SK-N-SH (cell line): Measurements from ENCODE around the gene FRMD6. TPM values are rescaled to one million over a fixed set of nuclear protein-coding genes. Genes with fewer than 3 reads are reported as not detected.
"Not testable (repeated sequence)": the region's sequence is repeated elsewhere in the genome, so short reads cannot be mapped to it uniquely, and the experiment has no call there.

Source experiments
- CTCF ChIA-PET: fragments of 300-600, 350-600 bp; formaldehyde crosslinking; extraction: SDS; loops from one replicate; lab custom pipeline; 2021; lab: Yijun Ruan, JAX
- POLR2A ChIA-PET: fragments of 350-600 bp; sonication (Branson Sonifier 250); formaldehyde crosslinking; extraction: SDS; loops from one replicate; lab custom pipeline; 2020; ENCODE audit warnings: antibody characterized with exemption, inconsistent platforms; lab: Yijun Ruan, JAX
- DNase-seq: peaks from one replicate; pipeline ENCODE4 v3.0.0; 2012
- H2AFZ ChIP-seq: fragments of 200-600 bp; sonication (generic); 2 replicates; pipeline ENCODE4 v1.8.1; 2016; ENCODE audit warnings: antibody characterized with exemption, mild to moderate bottlenecking, low read depth
- H3F3A ChIP-seq: fragments of 200-600 bp; sonication (generic); replicated peaks from 2 replicates; pipeline ENCODE3; 2016; ENCODE audit warnings: antibody characterized with exemption, mild to moderate bottlenecking; ENCODE audit not compliant: insufficient read depth
- H3K27ac ChIP-seq, 2 experiments: fragments of 200-500 bp in 1 of 2; fragments of 200-600 bp in 1 of 2; sonication (Bioruptor generic) in 1 of 2; sonication (generic), shearing (Covaris generic) in 1 of 2; 2 replicates each; pipeline versions ENCODE4 v1.5.1 to v1.6.1; 2014 to 2016; ENCODE audit warnings: low read depth in 2 of 2, inconsistent platforms in 1 of 2, low read length in 1 of 2, mild to moderate bottlenecking in 1 of 2, mixed read lengths in 1 of 2
- H3K27me3 ChIP-seq: fragments of 200-600 bp; sonication (generic), shearing (Covaris generic); 2 replicates; pipeline ENCODE4 v1.6.1; 2016; ENCODE audit warnings: mixed run types; ENCODE audit not compliant: insufficient read depth
- H3K36me3 ChIP-seq, 2 experiments: fragments of 200-500 bp in 1 of 2; fragments of 200-600 bp in 1 of 2; sonication (Bioruptor generic) in 1 of 2; sonication (generic) in 1 of 2; replicated peaks in 1 of 2; 2 replicates each; pipeline versions ENCODE3 to v1.5.1; 2014 to 2016; ENCODE audit warnings: low read length in 1 of 2, mild to moderate bottlenecking in 1 of 2; ENCODE audit not compliant: insufficient read depth in 2 of 2, control insufficient read depth in 1 of 2
- H3K4me1 ChIP-seq, 2 experiments: fragments of 200-500 bp in 1 of 2; fragments of 200-600 bp in 1 of 2; sonication (Bioruptor generic) in 1 of 2; sonication (generic), shearing (Covaris generic) in 1 of 2; 2 replicates each; pipeline versions ENCODE4 v1.5.1 to v1.6.1; 2014 to 2016; ENCODE audit warnings: low read depth in 1 of 2, low read length in 1 of 2, mixed run types in 1 of 2; ENCODE audit not compliant: insufficient read depth in 2 of 2, control insufficient read depth in 1 of 2
- H3K4me2 ChIP-seq: fragments of 200-600 bp; sonication (generic), shearing (Covaris generic); 2 replicates; pipeline ENCODE4 v1.6.1; 2017; ENCODE audit warnings: mixed run types
- H3K4me3 ChIP-seq, 2 experiments: fragments of 200-500 bp in 1 of 2; fragments of 200-600 bp in 1 of 2; sonication (Bioruptor generic) in 1 of 2; sonication (generic), shearing (Covaris generic) in 1 of 2; 2 replicates each; pipeline versions ENCODE4 v1.5.1 to v1.8.1; 2014 to 2016; ENCODE audit warnings: low read depth in 2 of 2, inconsistent platforms in 1 of 2, low read length in 1 of 2, mild to moderate bottlenecking in 1 of 2, mixed read lengths in 1 of 2, moderate library complexity in 1 of 2
- H3K79me2 ChIP-seq: fragments of 200-600 bp; sonication (generic); 2 replicates; pipeline ENCODE4 v1.8.1; 2017; ENCODE audit warnings: mild to moderate bottlenecking; ENCODE audit not compliant: insufficient read depth
- H3K9ac ChIP-seq: fragments of 200-600 bp; sonication (generic); 2 replicates; pipeline ENCODE4 v1.6.1; 2017; ENCODE audit warnings: mixed run types
- H3K9me2 ChIP-seq: fragments of 200-600 bp; sonication (generic); 2 replicates; pipeline ENCODE4 v1.6.1; 2017; ENCODE audit warnings: mixed run types
- H3K9me3 ChIP-seq: fragments of 200-600 bp; sonication (generic); 2 replicates; pipeline ENCODE4 v1.6.1; 2017; ENCODE audit warnings: mixed run types, mild to moderate bottlenecking, moderate library complexity
- H4K20me1 ChIP-seq: fragments of 200-600 bp; sonication (generic); 2 replicates; pipeline ENCODE4 v1.6.1; 2017; ENCODE audit warnings: mild to moderate bottlenecking, mixed run types; ENCODE audit not compliant: insufficient read depth
- GATA2 ChIP-seq: sonication (generic); formaldehyde crosslinking; IDR thresholded peaks from 2 replicates; pipeline ENCODE4 v1.5.0; 2020; ENCODE audit warnings: mild to moderate bottlenecking, missing genetic modification reagents
- IRF3 ChIP-seq: fragments of 150-350 bp; IDR thresholded peaks from 2 replicates; pipeline ENCODE4 v1.6.1; 2016; ENCODE audit warnings: mild to moderate bottlenecking, low read depth, low read length
- JUND ChIP-seq: IDR thresholded peaks from 2 replicates; pipeline ENCODE4 v1.4.0; 2012
- MEF2A ChIP-seq: IDR thresholded peaks from 2 replicates; pipeline ENCODE4 v1.4.0; 2012; ENCODE audit warnings: low read depth, borderline replicate concordance
- MXI1 ChIP-seq: IDR thresholded peaks from 2 replicates; pipeline ENCODE4 v1.6.1; 2012; ENCODE audit warnings: mild to moderate bottlenecking, low read depth, low read length, improper control_type of control experiment
- NRF1 ChIP-seq: IDR thresholded peaks from 2 replicates; pipeline ENCODE4 v1.6.1; 2012; ENCODE audit warnings: low read depth, mild to moderate bottlenecking, low read length
- PBX3 ChIP-seq: IDR thresholded peaks from 2 replicates; pipeline ENCODE4; 2012
- RFX5 ChIP-seq: IDR thresholded peaks from 2 replicates; pipeline ENCODE4 v1.6.1; 2012; ENCODE audit warnings: mild to moderate bottlenecking, improper control_type of control experiment, low read length
- SIN3A ChIP-seq: IDR thresholded peaks from 2 replicates; pipeline ENCODE4 v1.6.1; 2012; ENCODE audit warnings: low read depth, mild to moderate bottlenecking, low read length, moderate library complexity, borderline replicate concordance
- TCF12 ChIP-seq: IDR thresholded peaks from 2 replicates; pipeline ENCODE4 v1.4.0; 2012
- USF1 ChIP-seq: IDR thresholded peaks from 2 replicates; pipeline ENCODE4 v1.4.0; 2012; ENCODE audit warnings: low read depth, borderline replicate concordance
- YY1 ChIP-seq: IDR thresholded peaks from 2 replicates; pipeline ENCODE4 v1.4.0; 2012; ENCODE audit warnings: low read depth, mild to moderate bottlenecking
- WGBS: methylation state at CpG from one replicate; pipeline ENCODE4 v1.1.6; 2017; ENCODE audit warnings: low lambda C conversion rate; 5-methylcytosine and 5-hydroxymethylcytosine counted together
- polyA plus RNA-seq, 3 experiments: library from polyadenylated mRNA; depleted of rRNA; stranded (reverse); fragments of >200 nt; gene quantifications; 2 replicates each; pipeline ENCODE4 v1.2.3, GENCODE V29; 2012

Gene FRMD6
- polyA plus RNA-seq, 1 of the 3 experiments (the other 2 are of a cell fraction) = 147 TPM

GRCh38 chr14:51743588-51744000 lies 91.9 kb downstream of the FRMD6 start:
- H4K20me1 ChIP-seq = no peaks in the 10 kb centered on the region
- H3K36me3 ChIP-seq = no peaks in the 10 kb centered on the region
- no peak overlapping the region for H3K4me2 ChIP-seq
- no peaks in the 10 kb centered on the region for H3K9me3 ChIP-seq
- no peak overlapping the region for H2AFZ ChIP-seq
- no peak overlapping the region for H3K27ac ChIP-seq
- ChIA-PET POLR2A (no interaction called here), CTCF (no interaction called here)
- no peaks in the 10 kb centered on the region for H3F3A ChIP-seq
- no peaks in the 10 kb centered on the region for H3K79me2 ChIP-seq
- no peak overlapping the region for H3K4me3 ChIP-seq
- H3K9ac ChIP-seq = no peak overlapping the region
- TF ChIP-seq YY1 (no peak), SIN3A (no peak), GATA2 (no peak), USF1 (no peak), NRF1 (no peak), IRF3 (no peak), MEF2A (no peak), TCF12 (no peak), RFX5 (no peak), MXI1 (no peak), PBX3 (no peak)
- TF ChIP-seq, all 33 proteins: peak for 0
- no peaks in the 10 kb centered on the region for H3K9me2 ChIP-seq
- no peak for DNase-seq
- H3K4me1 ChIP-seq = no peaks in the 10 kb centered on the region
- WGBS = 75% methylated on average over 16 of the region's 23 CpGs
- no peaks in the 10 kb centered on the region for H3K27me3 ChIP-seq

GRCh38 chr14:51744372-51745130 lies 92.8 kb downstream of the FRMD6 start:
- H3K27me3 ChIP-seq = no peaks in the 10 kb centered on the region
- no peak for DNase-seq
- H4K20me1 ChIP-seq = no peaks in the 10 kb centered on the region
- WGBS = 91% methylated on average over 30 of the region's 31 CpGs
- no peak overlapping the region for H3K27ac ChIP-seq
- H3K9me3 ChIP-seq = no peaks in the 10 kb centered on the region
- H3K79me2 ChIP-seq = no peaks in the 10 kb centered on the region
- no peaks in the 10 kb centered on the region for H3K9me2 ChIP-seq
- H3F3A ChIP-seq = no peaks in the 10 kb centered on the region
- no peaks in the 10 kb centered on the region for H3K36me3 ChIP-seq
- H3K9ac ChIP-seq = no peak overlapping the region
- H3K4me2 ChIP-seq = no peak overlapping the region
- POLR2A ChIA-PET = no interaction called here
- CTCF ChIA-PET = no interaction called here
- TF ChIP-seq MEF2A (no peak), JUND (no peak), YY1 (no peak)
- H3K4me1 ChIP-seq = no peaks in the 10 kb centered on the region
- H2AFZ ChIP-seq = no peak overlapping the region
- no peak overlapping the region for H3K4me3 ChIP-seq

- H4K20me1 ChIP-seq, H3F3A ChIP-seq, H3K27me3 ChIP-seq, H3K79me2 ChIP-seq, DNase-seq, H3K36me3 ChIP-seq, H3K9me3 ChIP-seq, H3K4me1 ChIP-seq, POLR2A ChIA-PET, H3K9ac ChIP-seq, CTCF ChIA-PET, H3K27ac ChIP-seq, H3K4me2 ChIP-seq, H3K9me2 ChIP-seq, H2AFZ ChIP-seq, H3K4me3 ChIP-seq: not testable (repeated sequence)
- WGBS = 88% methylated on average over 17 of the region's 25 CpGs
These were observed 95.1 kb downstream of the FRMD6 start for GRCh38 chr14:51746823-51747222.
